Mesenteric fat pad (tissue), 1 donor: ENCODE measurements around the gene RERG. TPM values are rescaled to one million over a fixed set of nuclear protein-coding genes. Genes with fewer than 3 reads are reported as not detected.

Experiments used
- DNase-seq: peaks from one replicate; pipeline ENCODE4 v3.0.0-alpha.2; 2020; ENCODE audit warnings: low spot score
- total RNA-seq: library from RNA; stranded (reverse); fragmentation: NEBNext Ultra II Directional; extraction: Animal tissue kit (Norgen Biotek cat#: 25700); gene quantifications from one replicate; pipeline ENCODE4 v1.2.1, GENCODE V29; 2021
- donor health status: DM: yes; HTN: yes; CAD: no.

Gene RERG
- total RNA-seq, 1 donor from 2014 or later: 15.9 TPM

- no peak for DNase-seq
These were observed 766 bp downstream of the RERG start for GRCh38 chr12:15220451-15220850.

- DNase-seq: no peak
These were observed 2.4 kb downstream of the RERG start for GRCh38 chr12:15218794-15219193.

- DNase-seq: no peak
These were observed 5.0 kb downstream of the RERG start for GRCh38 chr12:15216036-15216889.

- DNase-seq: no peak
These were observed 6.2 kb downstream of the RERG start for GRCh38 chr12:15214851-15215601.

- DNase-seq: no peak
These were observed 8.3 kb downstream of the RERG start for GRCh38 chr12:15212930-15213329.

- DNase-seq: no peak
These were observed 11.4 kb downstream of the RERG start for GRCh38 chr12:15209782-15210181.

GRCh38 chr12:15208871-15209656 lies 12.2 kb downstream of the RERG start:
- DNase-seq: no peak

- DNase-seq: no peak
These were observed 13.1 kb downstream of the RERG start for GRCh38 chr12:15208140-15208539.

- no peak for DNase-seq
These were observed 14.3 kb downstream of the RERG start for GRCh38 chr12:15206831-15207389.

GRCh38 chr12:15206338-15206737 lies 14.9 kb downstream of the RERG start:
- no peak for DNase-seq

GRCh38 chr12:15205341-15206010 lies 15.7 kb downstream of the RERG start:
- DNase-seq: no peak

- DNase-seq: no peak
These were observed 19.8 kb downstream of the RERG start for GRCh38 chr12:15201456-15201855.

GRCh38 chr12:15201056-15201455 lies 20.2 kb downstream of the RERG start:
- no peak for DNase-seq

GRCh38 chr12:15200641-15201040 lies 20.6 kb downstream of the RERG start:
- no peak for DNase-seq

- no peak for DNase-seq
These were observed 21.3 kb downstream of the RERG start for GRCh38 chr12:15199930-15200329.

- no peak for DNase-seq
These were observed 24.3 kb downstream of the RERG start for GRCh38 chr12:15196678-15197505.

- DNase-seq: no peak
These were observed 25.0 kb downstream of the RERG start for GRCh38 chr12:15196221-15196620.

GRCh38 chr12:15194456-15195368 lies 26.5 kb downstream of the RERG start:
- DNase-seq: no peak

GRCh38 chr12:15193946-15194345 lies 27.3 kb downstream of the RERG start:
- DNase-seq: no peak
